GM12878 (cell line): ENCODE measurements around the gene SOX6. TPM values are rescaled to one million over a fixed set of nuclear protein-coding genes. Genes with fewer than 3 reads are reported as not detected.

Experiments
- ATAC-seq: fragments of 200-7000 bp; cut with Tn5 transposase; 3 replicates; pipeline ENCODE4 v1.9.1; 2020; ENCODE audit warnings: mild to moderate bottlenecking, moderate library complexity
- BruUV-seq: library from RNA; stranded (reverse); fragments of 400-500 nt; replicated peaks from 2 replicates; lab custom pipeline; 2021; lab: Mats Ljungman, UMichigan
- CTCF ChIA-PET: fragments of 300-600 bp; sonication (Branson Sonifier 250); formaldehyde crosslinking; extraction: SDS; loops from one replicate; lab custom pipeline; 2021; ENCODE audit warnings: inconsistent platforms; lab: Yijun Ruan, JAX
- POLR2A ChIA-PET: fragments of 350-600 bp; formaldehyde crosslinking; extraction: SDS; loops from one replicate; lab custom pipeline; 2021; ENCODE audit warnings: inconsistent platforms; lab: Charles Lee
- RAD21 ChIA-PET: fragments of 300-600 bp; sonication (Branson Sonifier 250); formaldehyde crosslinking; loops from one replicate; lab custom pipeline; 2023; ENCODE audit warnings: antibody characterized with exemption; ENCODE audit not compliant: unreplicated experiment; lab: Charles Lee
- SMC1A ChIA-PET: fragments of 300-600 bp; sonication (Branson Sonifier 250); formaldehyde crosslinking; loops from one replicate; lab custom pipeline; 2023; ENCODE audit not compliant: unreplicated experiment, uncharacterized antibody; lab: Charles Lee
- DNase-seq: peaks from one replicate; pipeline ENCODE4 v3.0.0-alpha.2; 2011; ENCODE audit warnings: low read depth, low spot score
- FAIRE-seq: peaks from 3 replicates; lab custom pipeline; 2011; peaks lifted over from hg19 to GRCh38; lab: Jason Lieb, UNC
- H2AFZ ChIP-seq: 2 replicates; pipeline ENCODE4 v1.6.0; 2011; ENCODE audit warnings: low read depth, low read length, control low read depth; ENCODE audit not compliant: control insufficient read depth
- H3K27ac ChIP-seq: 2 replicates; pipeline ENCODE4 v1.5.1; 2011; ENCODE audit warnings: control low read depth; ENCODE audit not compliant: control insufficient read depth, insufficient read depth
- H3K27me3 ChIP-seq, 2 experiments: replicated peaks in 1 of 2; 2 replicates each; pipeline versions ENCODE4 v1.6.0 to v1.6.1; 2011; ENCODE audit warnings: low read length in 1 of 2; ENCODE audit not compliant: control insufficient read depth in 2 of 2, insufficient read depth in 2 of 2
- H3K36me3 ChIP-seq, 2 experiments: 2 replicates each; pipeline ENCODE4 v1.5.1; 2011; ENCODE audit warnings: low read length in 1 of 2; ENCODE audit not compliant: control insufficient read depth in 2 of 2, insufficient read depth in 2 of 2
- H3K4me1 ChIP-seq: 2 replicates; pipeline ENCODE4 v1.6.1; 2011; ENCODE audit warnings: mild to moderate bottlenecking, low read length, moderate library complexity, mixed read lengths; ENCODE audit not compliant: control insufficient read depth, insufficient read depth
- H3K4me2 ChIP-seq: 2 replicates; pipeline ENCODE4 v1.6.0; 2011; ENCODE audit warnings: control low read depth; ENCODE audit not compliant: control insufficient read depth, insufficient read depth
- H3K4me3 ChIP-seq: fragments of 200-600 bp; sonication (generic); 2 replicates; pipeline ENCODE4 v1.5.1; 2016
- H3K79me2 ChIP-seq: 2 replicates; pipeline ENCODE4 v1.6.0; 2011; ENCODE audit warnings: low read length; ENCODE audit not compliant: control insufficient read depth, insufficient read depth
- H3K9ac ChIP-seq: 2 replicates; pipeline ENCODE4 v1.8.0; 2011; ENCODE audit warnings: low read length, control low read depth, mixed read lengths; ENCODE audit not compliant: control insufficient read depth, insufficient read depth
- H3K9me3 ChIP-seq: replicated peaks from 3 replicates; pipeline ENCODE4 v1.5.1; 2011; ENCODE audit warnings: mild to moderate bottlenecking, low read length; ENCODE audit not compliant: control insufficient read depth, insufficient read depth
- H4K20me1 ChIP-seq: 2 replicates; pipeline ENCODE4 v1.6.0; 2011; ENCODE audit not compliant: control insufficient read depth, insufficient read depth
- ATF7 ChIP-seq: fragments of 450-650 bp; IDR thresholded peaks from 2 replicates; pipeline ENCODE4 v1.6.1; 2016; ENCODE audit warnings: low read depth, mild to moderate bottlenecking
- BACH1 ChIP-seq: fragments of 450-650 bp; IDR thresholded peaks from 2 replicates; pipeline ENCODE4 v1.6.1; 2017; ENCODE audit warnings: mild to moderate bottlenecking, borderline replicate concordance
- CBX5 ChIP-seq: sonication (generic); IDR thresholded peaks from 2 replicates; pipeline ENCODE4 v1.6.1; 2016; ENCODE audit warnings: low read depth, moderate library complexity, mild to moderate bottlenecking, inconsistent platforms
- IKZF1 ChIP-seq: fragments of 450-650 bp; conservative IDR thresholded peaks from 2 replicates; pipeline ENCODE4 v1.6.1; 2017; ENCODE audit warnings: antibody characterized with exemption, mild to moderate bottlenecking
- IRF4 ChIP-seq: IDR thresholded peaks from 2 replicates; pipeline ENCODE4 v1.6.1; 2011; ENCODE audit warnings: low read depth, low read length
- MYC ChIP-seq: IDR thresholded peaks from 2 replicates; pipeline ENCODE4 v1.6.1; 2011; ENCODE audit warnings: mild to moderate bottlenecking, low read length, moderate library complexity, inconsistent platforms; ENCODE audit not compliant: insufficient read depth, insufficient replicate concordance, insufficient read length, severe bottlenecking
- NBN ChIP-seq: fragments of 450-650 bp; IDR thresholded peaks from 2 replicates; pipeline ENCODE4 v1.6.1; 2016
- RCOR1 ChIP-seq: conservative IDR thresholded peaks from 2 replicates; pipeline ENCODE4 v1.6.1; 2012; ENCODE audit warnings: low read depth, low read length, improper control_type of control experiment
- SREBF1 ChIP-seq: IDR thresholded peaks from 2 replicates; pipeline ENCODE4 v1.6.1; 2012; ENCODE audit warnings: mild to moderate bottlenecking, low read length
- TARDBP ChIP-seq: IDR thresholded peaks from 2 replicates; pipeline ENCODE4 v1.6.1; 2016; ENCODE audit warnings: borderline replicate concordance
- ZNF274 ChIP-seq: IDR thresholded peaks from one replicate; pipeline ENCODE4 v1.8.0; 2011; ENCODE audit not compliant: insufficient read length, insufficient read depth
- WGBS: methylation state at CpG from one replicate; pipeline ENCODE4 v1.1.6; 2016; ENCODE audit warnings: low lambda C conversion rate; ENCODE audit not compliant: insufficient replicate concordance, insufficient coverage; ENCODE audit errors: missing lambda C conversion rate; 5-methylcytosine and 5-hydroxymethylcytosine counted together
- in situ Hi-C: fragments of 300-500 bp; cut with MboI; formaldehyde crosslinking; loops from 9 replicates; pipeline ENCODE4 v1.14.3; 2018; ENCODE audit warnings: mixed read lengths
- intact Hi-C: fragments of 100-400 bp; cut with micrococcal nuclease; formaldehyde crosslinking; loops from one replicate; pipeline ENCODE4 v1.14.2; 2022; ENCODE audit not compliant: unreplicated experiment
- polyA plus RNA-seq, 11 experiments: library from polyadenylated mRNA; depleted of rRNA in 4 of 11; unstranded in 6 of 11; stranded (reverse) in 5 of 11; fragments of >200 nt; fragmentation: Nextera tagmentation in 4 of 11; fragmentation: Illumina TruSeq in 1 of 11; extraction: Ambion mirVana in 4 of 11; extraction: Trizol in 1 of 11; gene quantifications; 1 replicate in 1 of 11; 2 replicates in 10 of 11; pipeline versions ENCODE4 v1.2.1 to v1.2.3, GENCODE V29; 2011 to 2016; ENCODE audit warnings: inconsistent platforms in 2 of 11, missing spikeins in 2 of 11, low read depth in 1 of 11
- total RNA-seq, 4 experiments: library from RNA; depleted of rRNA in 3 of 4; stranded (reverse); fragments of >200 nt in 3 of 4; fragmentation: Illumina TruSeq in 1 of 4; extraction: Trizol in 1 of 4; gene quantifications; 2 replicates each; pipeline versions ENCODE4 v1.2.1 to v1.2.3, GENCODE V29; 2013 to 2021
- TF ChIP-seq, protein P1 (sequence below): IDR thresholded peaks from 2 replicates; pipeline ENCODE4 v1.6.1; 2012; ENCODE audit warnings: low read depth, low read length, improper control_type of control experiment
- TF ChIP-seq, protein P2 (sequence below): fragments of 450-650 bp; IDR thresholded peaks from 2 replicates; pipeline ENCODE4 v1.6.1; 2018; ENCODE audit warnings: borderline replicate concordance, mild to moderate bottlenecking; ENCODE audit not compliant: partially characterized antibody
- TF ChIP-seq, protein P3 (sequence below): fragments of 450-650 bp; IDR thresholded peaks from 2 replicates; pipeline ENCODE4 v1.6.1; 2017; ENCODE audit warnings: mild to moderate bottlenecking, low read depth, inconsistent platforms; ENCODE audit not compliant: poor library complexity, severe bottlenecking
- TF ChIP-seq, protein P4 (sequence below): fragments of 450-650 bp; conservative IDR thresholded peaks from 2 replicates; pipeline ENCODE4 v1.6.1; 2017; ENCODE audit warnings: mild to moderate bottlenecking, moderate library complexity

Gene SOX6
- total and polyA plus RNA-seq, 10 of the 15 experiments (the other 5 are each of a cell fraction or from before 2014, with no cell fraction given) = 0.03 to 0.71 (median 0.29) TPM; not detected in 4

- SMC1A ChIA-PET = no interaction called here
- RAD21 ChIA-PET = no interaction called here
- H3K9me3 ChIP-seq = no peaks in the 10 kb centered on the region
- 0% methylated on average over 2 of the region's 2 CpGs for WGBS
- DNase-seq = no peak
- no peaks in the 10 kb centered on the region for H3K79me2 ChIP-seq
- no peak overlapping the region for H3K27ac ChIP-seq
- CTCF ChIA-PET = no interaction called here
- in situ Hi-C loops = no loop called here
- intact Hi-C loops = no loop called here
- POLR2A ChIA-PET = no interaction called here
- H3K4me1 ChIP-seq = no peaks in the 10 kb centered on the region
- TF ChIP-seq NBN (no peak), MYC (no peak), ATF7 (no peak), CBX5 (no peak), IRF4 (no peak), TARDBP (no peak), IKZF1 (no peak), SREBF1 (no peak), ZNF274 (no peak), RCOR1 (no peak), BACH1 (no peak)
- TF ChIP-seq, protein P1, sequence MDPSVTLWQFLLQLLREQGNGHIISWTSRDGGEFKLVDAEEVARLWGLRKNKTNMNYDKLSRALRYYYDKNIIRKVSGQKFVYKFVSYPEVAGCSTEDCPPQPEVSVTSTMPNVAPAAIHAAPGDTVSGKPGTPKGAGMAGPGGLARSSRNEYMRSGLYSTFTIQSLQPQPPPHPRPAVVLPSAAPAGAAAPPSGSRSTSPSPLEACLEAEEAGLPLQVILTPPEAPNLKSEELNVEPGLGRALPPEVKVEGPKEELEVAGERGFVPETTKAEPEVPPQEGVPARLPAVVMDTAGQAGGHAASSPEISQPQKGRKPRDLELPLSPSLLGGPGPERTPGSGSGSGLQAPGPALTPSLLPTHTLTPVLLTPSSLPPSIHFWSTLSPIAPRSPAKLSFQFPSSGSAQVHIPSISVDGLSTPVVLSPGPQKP = no peak
- TF ChIP-seq, protein P2, sequence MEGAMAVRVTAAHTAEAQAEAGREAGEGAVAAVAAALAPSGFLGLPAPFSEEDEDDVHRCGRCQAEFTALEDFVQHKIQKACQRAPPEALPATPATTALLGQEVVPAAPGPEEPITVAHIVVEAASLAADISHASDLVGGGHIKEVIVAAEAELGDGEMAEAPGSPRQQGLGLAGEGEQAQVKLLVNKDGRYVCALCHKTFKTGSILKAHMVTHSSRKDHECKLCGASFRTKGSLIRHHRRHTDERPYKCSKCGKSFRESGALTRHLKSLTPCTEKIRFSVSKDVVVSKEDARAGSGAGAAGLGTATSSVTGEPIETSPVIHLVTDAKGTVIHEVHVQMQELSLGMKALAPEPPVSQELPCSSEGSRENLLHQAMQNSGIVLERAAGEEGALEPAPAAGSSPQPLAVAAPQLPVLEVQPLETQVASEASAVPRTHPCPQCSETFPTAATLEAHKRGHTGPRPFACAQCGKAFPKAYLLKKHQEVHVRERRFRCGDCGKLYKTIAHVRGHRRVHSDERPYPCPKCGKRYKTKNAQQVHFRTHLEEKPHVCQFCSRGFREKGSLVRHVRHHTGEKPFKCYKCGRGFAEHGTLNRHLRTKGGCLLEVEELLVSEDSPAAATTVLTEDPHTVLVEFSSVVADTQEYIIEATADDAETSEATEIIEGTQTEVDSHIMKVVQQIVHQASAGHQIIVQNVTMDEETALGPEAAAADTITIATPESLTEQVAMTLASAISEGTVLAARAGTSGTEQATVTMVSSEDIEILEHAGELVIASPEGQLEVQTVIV = no peak
- TF ChIP-seq, protein P3, sequence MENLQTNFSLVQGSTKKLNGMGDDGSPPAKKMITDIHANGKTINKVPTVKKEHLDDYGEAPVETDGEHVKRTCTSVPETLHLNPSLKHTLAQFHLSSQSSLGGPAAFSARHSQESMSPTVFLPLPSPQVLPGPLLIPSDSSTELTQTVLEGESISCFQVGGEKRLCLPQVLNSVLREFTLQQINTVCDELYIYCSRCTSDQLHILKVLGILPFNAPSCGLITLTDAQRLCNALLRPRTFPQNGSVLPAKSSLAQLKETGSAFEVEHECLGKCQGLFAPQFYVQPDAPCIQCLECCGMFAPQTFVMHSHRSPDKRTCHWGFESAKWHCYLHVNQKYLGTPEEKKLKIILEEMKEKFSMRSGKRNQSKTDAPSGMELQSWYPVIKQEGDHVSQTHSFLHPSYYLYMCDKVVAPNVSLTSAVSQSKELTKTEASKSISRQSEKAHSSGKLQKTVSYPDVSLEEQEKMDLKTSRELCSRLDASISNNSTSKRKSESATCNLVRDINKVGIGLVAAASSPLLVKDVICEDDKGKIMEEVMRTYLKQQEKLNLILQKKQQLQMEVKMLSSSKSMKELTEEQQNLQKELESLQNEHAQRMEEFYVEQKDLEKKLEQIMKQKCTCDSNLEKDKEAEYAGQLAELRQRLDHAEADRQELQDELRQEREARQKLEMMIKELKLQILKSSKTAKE = no peak
- TF ChIP-seq, protein P4, sequence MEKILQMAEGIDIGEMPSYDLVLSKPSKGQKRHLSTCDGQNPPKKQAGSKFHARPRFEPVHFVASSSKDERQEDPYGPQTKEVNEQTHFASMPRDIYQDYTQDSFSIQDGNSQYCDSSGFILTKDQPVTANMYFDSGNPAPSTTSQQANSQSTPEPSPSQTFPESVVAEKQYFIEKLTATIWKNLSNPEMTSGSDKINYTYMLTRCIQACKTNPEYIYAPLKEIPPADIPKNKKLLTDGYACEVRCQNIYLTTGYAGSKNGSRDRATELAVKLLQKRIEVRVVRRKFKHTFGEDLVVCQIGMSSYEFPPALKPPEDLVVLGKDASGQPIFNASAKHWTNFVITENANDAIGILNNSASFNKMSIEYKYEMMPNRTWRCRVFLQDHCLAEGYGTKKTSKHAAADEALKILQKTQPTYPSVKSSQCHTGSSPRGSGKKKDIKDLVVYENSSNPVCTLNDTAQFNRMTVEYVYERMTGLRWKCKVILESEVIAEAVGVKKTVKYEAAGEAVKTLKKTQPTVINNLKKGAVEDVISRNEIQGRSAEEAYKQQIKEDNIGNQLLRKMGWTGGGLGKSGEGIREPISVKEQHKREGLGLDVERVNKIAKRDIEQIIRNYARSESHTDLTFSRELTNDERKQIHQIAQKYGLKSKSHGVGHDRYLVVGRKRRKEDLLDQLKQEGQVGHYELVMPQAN = no peak
- TF ChIP-seq, all 136 proteins: peak for 0
- Histone ChIP-seq H3K4me2 (no peak overlapping the region), H3K36me3 (no peaks in the 10 kb centered on the region), H3K9ac (no peak overlapping the region), H3K27me3 (no peaks in the 10 kb centered on the region), H3K4me3 (no peak overlapping the region), H2AFZ (no peak overlapping the region), H4K20me1 (no peaks in the 10 kb centered on the region)
- FAIRE-seq (no peak), ATAC-seq (no peak)
- no TSS peak for BruUV-seq
These were observed 108.1 kb downstream of the SOX6 start for GRCh38 chr11:16248248-16248647.
